ENCODE measurements around the gene PTGER2.

PTGER2 gene, protein sequence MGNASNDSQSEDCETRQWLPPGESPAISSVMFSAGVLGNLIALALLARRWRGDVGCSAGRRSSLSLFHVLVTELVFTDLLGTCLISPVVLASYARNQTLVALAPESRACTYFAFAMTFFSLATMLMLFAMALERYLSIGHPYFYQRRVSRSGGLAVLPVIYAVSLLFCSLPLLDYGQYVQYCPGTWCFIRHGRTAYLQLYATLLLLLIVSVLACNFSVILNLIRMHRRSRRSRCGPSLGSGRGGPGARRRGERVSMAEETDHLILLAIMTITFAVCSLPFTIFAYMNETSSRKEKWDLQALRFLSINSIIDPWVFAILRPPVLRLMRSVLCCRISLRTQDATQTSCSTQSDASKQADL

DNA sequence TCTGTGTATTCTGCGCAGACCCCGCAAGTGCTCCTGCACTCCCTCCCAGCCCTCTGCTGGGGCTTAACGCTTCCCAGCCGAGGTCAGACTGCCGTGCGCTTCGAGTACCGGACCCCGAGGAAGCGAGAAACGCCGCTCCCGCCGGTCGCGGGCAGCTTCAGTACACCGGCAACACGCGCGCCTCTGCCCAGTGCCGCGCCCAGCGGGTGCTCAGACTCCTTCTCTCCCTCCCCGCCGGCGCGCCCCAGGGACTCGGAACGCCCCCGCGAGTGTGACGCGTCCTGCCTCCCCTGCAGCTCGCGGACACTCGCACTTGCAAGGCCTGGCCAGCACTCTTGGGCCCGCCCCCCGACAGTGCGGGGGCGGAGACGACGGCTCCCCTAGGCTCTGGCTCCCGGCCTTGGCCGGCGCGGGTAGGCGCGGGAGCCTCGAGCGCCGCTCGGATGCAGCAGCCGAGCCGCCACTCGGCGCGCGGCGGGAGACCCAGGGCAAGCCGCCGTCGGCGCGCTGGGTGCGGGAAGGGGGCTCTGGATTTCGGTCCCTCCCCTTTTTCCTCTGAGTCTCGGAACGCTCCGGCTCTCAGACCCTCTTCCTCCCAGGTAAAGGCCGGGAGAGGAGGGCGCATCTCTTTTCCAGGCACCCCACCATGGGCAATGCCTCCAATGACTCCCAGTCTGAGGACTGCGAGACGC, at the start of gene PTGER2:
Gene PTGER2 (plus strand): TSS at position 410 of the 692 bp plus-strand sequence. CDS start 237 bp downstream, at position 647.
- peak; percentile 57 to 74 for DNase-seq (ENCODE audit: low read depth in 2 of 2)

GRCh38 chr14:52265253-52265652, 48.9 kb upstream of the PTGER2 start:
- no peak for DNase-seq (ENCODE audit: low read depth in 2 of 2)

- no peak for DNase-seq (ENCODE audit: low read depth in 2 of 2)
These were observed 47.9 kb upstream of the PTGER2 start for GRCh38 chr14:52266179-52266578.

- DNase-seq (ENCODE audit: low read depth in 2 of 2): no peak
These were observed 47.3 kb upstream of the PTGER2 start for GRCh38 chr14:52266782-52267181.

DNA sequence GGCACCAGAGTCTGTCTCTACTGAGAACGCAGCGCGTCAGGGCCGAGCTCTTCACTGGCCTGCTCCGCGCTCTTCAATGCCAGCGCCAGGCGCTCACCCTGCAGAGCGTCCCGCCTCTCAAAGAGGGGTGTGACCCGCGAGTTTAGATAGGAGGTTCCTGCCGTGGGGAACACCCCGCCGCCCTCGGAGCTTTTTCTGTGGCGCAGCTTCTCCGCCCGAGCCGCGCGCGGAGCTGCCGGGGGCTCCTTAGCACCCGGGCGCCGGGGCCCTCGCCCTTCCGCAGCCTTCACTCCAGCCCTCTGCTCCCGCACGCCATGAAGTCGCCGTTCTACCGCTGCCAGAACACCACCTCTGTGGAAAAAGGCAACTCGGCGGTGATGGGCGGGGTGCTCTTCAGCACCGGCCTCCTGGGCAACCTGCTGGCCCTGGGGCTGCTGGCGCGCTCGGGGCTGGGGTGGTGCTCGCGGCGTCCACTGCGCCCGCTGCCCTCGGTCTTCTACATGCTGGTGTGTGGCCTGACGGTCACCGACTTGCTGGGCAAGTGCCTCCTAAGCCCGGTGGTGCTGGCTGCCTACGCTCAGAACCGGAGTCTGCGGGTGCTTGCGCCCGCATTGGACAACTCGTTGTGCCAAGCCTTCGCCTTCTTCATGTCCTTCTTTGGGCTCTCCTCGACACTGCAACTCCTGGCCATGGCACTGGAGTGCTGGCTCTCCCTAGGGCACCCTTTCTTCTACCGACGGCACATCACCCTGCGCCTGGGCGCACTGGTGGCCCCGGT, 46.4 kb upstream of the PTGER2 start, which contains the start of gene PTGDR:
Gene PTGDR (plus strand): TSS at position 198 of the 778 bp plus-strand sequence. CDS start 117 bp downstream, at position 315.
- DNase-seq (ENCODE audit: low read depth in 2 of 2): peak; percentile 14 to 31

DNA sequence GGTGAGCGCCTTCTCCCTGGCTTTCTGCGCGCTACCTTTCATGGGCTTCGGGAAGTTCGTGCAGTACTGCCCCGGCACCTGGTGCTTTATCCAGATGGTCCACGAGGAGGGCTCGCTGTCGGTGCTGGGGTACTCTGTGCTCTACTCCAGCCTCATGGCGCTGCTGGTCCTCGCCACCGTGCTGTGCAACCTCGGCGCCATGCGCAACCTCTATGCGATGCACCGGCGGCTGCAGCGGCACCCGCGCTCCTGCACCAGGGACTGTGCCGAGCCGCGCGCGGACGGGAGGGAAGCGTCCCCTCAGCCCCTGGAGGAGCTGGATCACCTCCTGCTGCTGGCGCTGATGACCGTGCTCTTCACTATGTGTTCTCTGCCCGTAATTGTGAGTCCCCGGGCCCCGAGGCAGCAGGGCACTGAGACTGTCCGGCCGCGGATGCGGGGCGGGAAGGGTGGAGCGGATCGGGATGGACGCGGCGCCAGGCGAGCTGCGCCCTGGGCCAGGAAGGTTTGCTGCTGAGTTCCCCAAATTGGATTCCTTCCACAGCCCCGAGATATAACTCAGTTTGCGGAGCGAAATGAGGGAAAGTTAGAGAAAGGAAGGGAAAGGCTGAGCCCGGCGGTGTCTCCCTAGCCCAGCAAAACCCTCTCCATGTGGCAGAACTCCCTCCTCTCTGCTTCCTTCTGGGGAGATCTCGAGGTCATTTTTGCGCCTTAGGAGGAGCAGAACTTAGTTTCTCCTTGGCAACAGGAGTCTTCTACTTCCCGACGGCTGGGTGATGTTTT, 45.6 kb upstream of the PTGER2 start:
- DNase-seq (ENCODE audit: low read depth in 2 of 2): peak; percentile 7 to 15

- no peak for DNase-seq (ENCODE audit: low read depth in 2 of 2)
These were observed 45.0 kb upstream of the PTGER2 start for GRCh38 chr14:52269100-52269499.

DNA sequence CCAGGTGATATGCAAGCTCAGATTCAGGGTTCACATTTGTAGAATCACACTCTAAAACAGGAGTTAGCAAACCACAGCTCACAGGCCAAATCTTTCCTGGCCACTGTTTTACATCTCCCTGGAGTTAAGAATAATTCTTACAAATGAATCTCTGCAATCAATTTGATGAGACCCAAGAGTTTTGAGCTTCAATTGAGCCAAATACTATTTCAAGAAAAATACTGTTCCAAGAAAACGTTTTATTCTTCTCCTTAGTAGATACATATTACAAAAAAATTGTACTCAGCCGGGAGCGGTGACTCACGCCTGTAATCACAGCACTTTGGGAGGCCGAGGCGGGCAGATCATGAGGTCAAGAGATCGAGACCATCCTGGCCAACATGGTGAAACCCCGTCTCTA, 44.1 kb upstream of the PTGER2 start:
- no peak for DNase-seq (ENCODE audit: low read depth in 2 of 2)

GRCh38 chr14:52271538-52271937, 42.6 kb upstream of the PTGER2 start:
- DNase-seq (ENCODE audit: low read depth in 2 of 2): no peak

DNA sequence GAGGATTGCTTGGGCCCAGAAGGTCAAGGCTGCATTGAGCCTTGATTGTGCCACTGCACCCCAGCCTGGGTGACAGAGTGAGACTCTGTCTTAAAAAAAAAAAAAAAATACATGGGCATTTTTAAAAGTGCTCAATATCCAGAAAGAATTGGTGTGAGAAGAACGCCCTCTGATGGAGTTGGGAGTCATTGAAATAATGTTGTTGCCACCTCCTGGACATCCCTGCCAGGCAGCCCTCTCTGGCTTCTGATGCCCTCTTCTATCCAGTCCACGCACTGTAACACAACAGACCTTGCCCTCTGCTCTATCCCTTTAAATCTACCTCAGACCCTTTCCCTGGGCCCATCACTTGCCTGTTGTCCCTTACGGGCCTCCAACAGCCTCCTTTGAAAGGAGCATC, 41.7 kb upstream of the PTGER2 start:
- peak in 1 of 2 donors; percentile 4 for DNase-seq (ENCODE audit: low read depth in 2 of 2)

DNA sequence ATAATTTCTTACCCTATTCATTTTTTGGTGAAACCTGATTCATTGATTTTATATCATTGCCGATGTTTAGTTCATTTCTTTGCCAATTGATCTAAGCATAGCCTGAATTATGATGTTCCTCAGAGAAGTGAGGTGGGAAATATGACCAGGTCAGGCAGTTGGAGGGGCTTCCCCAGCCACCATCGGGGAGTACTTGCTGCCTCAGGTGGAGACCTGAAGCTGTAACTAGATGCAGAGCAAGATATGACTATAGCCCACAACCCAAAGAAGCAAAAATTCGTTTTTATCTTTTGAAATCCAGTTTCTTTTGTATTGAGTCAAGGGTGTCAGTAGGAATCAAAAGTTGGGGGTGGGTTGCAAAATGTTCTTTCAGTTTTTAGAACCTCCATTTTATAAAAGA, 38.7 kb upstream of the PTGER2 start:
- DNase-seq (ENCODE audit: low read depth in 2 of 2): no peak

DNA sequence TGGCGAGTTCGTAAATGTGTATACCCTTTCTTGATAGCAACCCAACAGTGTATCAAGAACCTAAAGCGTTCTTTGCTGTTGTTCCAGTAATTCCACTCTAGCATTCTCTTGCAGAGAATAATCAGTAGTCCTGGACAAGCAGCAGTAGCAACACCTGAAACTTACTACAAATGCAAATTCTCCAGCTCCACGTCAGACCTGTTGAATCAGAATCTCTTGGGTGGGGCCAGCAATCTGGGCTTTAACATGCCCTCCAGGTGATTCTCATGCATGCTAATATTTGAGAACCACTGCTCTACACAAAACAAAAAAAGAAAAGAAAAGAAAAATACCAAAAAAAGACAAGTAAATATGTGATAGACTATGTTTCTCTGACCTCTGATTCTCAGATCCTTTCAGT, 36.6 kb upstream of the PTGER2 start:
- no peak for DNase-seq (ENCODE audit: low read depth in 2 of 2)

GRCh38 chr14:52279408-52279807, 34.7 kb upstream of the PTGER2 start:
- DNase-seq (ENCODE audit: low read depth in 2 of 2): no peak

DNA sequence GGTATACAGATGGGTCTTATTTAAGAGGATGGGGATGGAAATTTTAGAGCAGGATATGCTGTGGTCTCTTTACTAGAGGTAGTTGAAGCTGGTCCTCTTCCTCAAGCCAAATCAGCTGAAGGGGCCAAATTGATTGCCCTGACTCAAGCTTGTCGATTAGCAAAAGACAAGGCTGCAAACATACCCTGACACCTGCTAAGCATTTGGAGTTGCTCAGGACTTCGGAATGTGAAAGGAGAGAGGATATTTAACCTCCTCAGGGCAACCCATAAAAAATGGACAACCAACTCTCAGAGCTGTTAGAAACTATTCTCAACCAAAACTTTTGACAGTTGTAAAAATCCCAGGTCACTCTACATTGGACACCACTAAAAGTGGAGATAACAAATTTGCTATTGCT, 31.0 kb upstream of the PTGER2 start:
- no peak for DNase-seq (ENCODE audit: low read depth in 2 of 2)

- no peak for DNase-seq (ENCODE audit: low read depth in 2 of 2)
These were observed 27.2 kb upstream of the PTGER2 start for GRCh38 chr14:52286661-52287649.

DNA sequence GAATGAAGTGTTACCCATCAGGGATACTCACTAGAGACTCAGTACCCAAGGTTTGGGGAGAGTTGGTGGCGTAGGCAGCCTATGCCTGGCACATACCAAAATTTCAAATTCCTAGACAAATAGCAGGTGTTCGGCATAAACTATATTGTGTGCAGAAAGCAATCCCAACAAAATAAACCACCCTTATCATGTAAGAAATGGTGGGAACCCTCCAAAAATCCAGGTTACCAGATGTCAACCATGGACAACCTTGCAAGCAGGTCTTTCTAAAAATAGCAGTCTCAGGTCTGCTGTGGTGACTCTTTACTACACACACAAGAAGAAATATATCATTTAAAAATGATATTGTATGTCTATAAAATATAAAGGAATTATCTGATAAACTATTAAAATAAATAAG, 17.7 kb upstream of the PTGER2 start:
- no peak for DNase-seq (ENCODE audit: low read depth in 2 of 2)

- no peak for DNase-seq (ENCODE audit: low read depth in 2 of 2)
These were observed 15.3 kb upstream of the PTGER2 start for GRCh38 chr14:52298795-52299194.

GRCh38 chr14:52299692-52300278, 14.3 kb upstream of the PTGER2 start:
- no peak for DNase-seq (ENCODE audit: low read depth in 2 of 2)

DNA sequence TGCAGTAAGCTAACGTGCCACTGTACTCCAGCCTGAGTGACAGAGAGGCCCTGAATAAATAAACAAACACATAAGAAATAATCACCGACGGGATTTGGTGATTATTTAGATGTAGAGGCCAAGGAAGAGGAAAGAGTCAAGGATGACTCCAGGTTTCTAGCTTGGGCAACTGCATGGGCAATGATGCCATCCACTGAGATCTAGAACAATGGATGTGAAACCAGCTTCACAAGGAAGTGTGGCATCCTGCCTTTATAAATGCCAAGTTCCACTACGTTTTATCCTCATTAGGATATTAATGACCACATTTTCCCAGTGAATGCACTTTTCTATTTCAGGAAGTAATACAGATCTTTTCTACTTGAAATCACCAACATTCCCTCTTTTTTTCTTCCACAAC, 10.9 kb upstream of the PTGER2 start:
- no peak for DNase-seq (ENCODE audit: low read depth in 2 of 2)

Data from stimulated activated CD4-positive, alpha-beta T cell treated with anti-CD3 and anti-CD28 coated beads, Interleukin-4, amount 100 ng/mL, for 48 hours (primary cell).